CD4-positive, alpha-beta T cell treated with Interleukin-17A for 4 hours (primary cell): ENCODE results near the gene MRFAP1.
"Not testable (repeated sequence)": the region's sequence is repeated elsewhere in the genome, so short reads cannot be mapped to it uniquely, and the experiment has no call there.

Experiments
- DNase-seq: peaks from one replicate; pipeline ENCODE4 v3.0.0-alpha.2; 2020; ENCODE audit warnings: mixed read lengths

Gene MRFAP1

GRCh38 chr4:6641164-6641970, 882 bp downstream of the MRFAP1 start:
- DNase-seq, result peak; percentile 64

- no peak for DNase-seq
These were observed 1.5 kb downstream of the MRFAP1 start for GRCh38 chr4:6641971-6642320.

GRCh38 chr4:6643141-6643847, 2.8 kb downstream of the MRFAP1 start:
- DNase-seq, result no peak

- no peak for DNase-seq
These were observed 4.5 kb downstream of the MRFAP1 start for GRCh38 chr4:6644792-6645530.

GRCh38 chr4:6647169-6647568, 6.7 kb downstream of the MRFAP1 start:
- no peak for DNase-seq

GRCh38 chr4:6647582-6648230, 7.2 kb downstream of the MRFAP1 start:
- no peak for DNase-seq

- DNase-seq, result no peak
These were observed 8.7 kb downstream of the MRFAP1 start for GRCh38 chr4:6649216-6649615.

GRCh38 chr4:6654211-6654610, 13.7 kb downstream of the MRFAP1 start:
- not testable (repeated sequence) for DNase-seq

GRCh38 chr4:6655291-6655690, 14.8 kb downstream of the MRFAP1 start:
- not testable (repeated sequence) for DNase-seq

- DNase-seq, result no peak
These were observed 15.4 kb downstream of the MRFAP1 start for GRCh38 chr4:6655924-6656323.

GRCh38 chr4:6657242-6658208, 17.0 kb downstream of the MRFAP1 start:
- no peak for DNase-seq

- DNase-seq, result no peak
These were observed 17.7 kb downstream of the MRFAP1 start for GRCh38 chr4:6658209-6658595.

GRCh38 chr4:6658597-6659075, 18.2 kb downstream of the MRFAP1 start:
- DNase-seq, result peak; percentile 69

GRCh38 chr4:6659897-6660296, 19.4 kb downstream of the MRFAP1 start:
- DNase-seq, result no peak

- DNase-seq, result no peak
These were observed 19.9 kb downstream of the MRFAP1 start for GRCh38 chr4:6660430-6660829.

- no peak for DNase-seq
These were observed 22.1 kb downstream of the MRFAP1 start for GRCh38 chr4:6662591-6662990.

- no peak for DNase-seq
These were observed 23.3 kb downstream of the MRFAP1 start for GRCh38 chr4:6663596-6664393.

GRCh38 chr4:6665320-6665654, 24.8 kb downstream of the MRFAP1 start:
- no peak for DNase-seq

GRCh38 chr4:6668391-6668790, 27.9 kb downstream of the MRFAP1 start:
- DNase-seq, result no peak

- no peak for DNase-seq
These were observed 31.2 kb downstream of the MRFAP1 start for GRCh38 chr4:6671648-6672047.

GRCh38 chr4:6672131-6672530, 31.6 kb downstream of the MRFAP1 start:
- no peak for DNase-seq
